ENCODE results near the gene SMIM43.
"Not testable (repeated sequence)": the region's sequence is repeated elsewhere in the genome, so short reads cannot be mapped to it uniquely, and the experiment has no call there.

Gene SMIM43

DNA sequence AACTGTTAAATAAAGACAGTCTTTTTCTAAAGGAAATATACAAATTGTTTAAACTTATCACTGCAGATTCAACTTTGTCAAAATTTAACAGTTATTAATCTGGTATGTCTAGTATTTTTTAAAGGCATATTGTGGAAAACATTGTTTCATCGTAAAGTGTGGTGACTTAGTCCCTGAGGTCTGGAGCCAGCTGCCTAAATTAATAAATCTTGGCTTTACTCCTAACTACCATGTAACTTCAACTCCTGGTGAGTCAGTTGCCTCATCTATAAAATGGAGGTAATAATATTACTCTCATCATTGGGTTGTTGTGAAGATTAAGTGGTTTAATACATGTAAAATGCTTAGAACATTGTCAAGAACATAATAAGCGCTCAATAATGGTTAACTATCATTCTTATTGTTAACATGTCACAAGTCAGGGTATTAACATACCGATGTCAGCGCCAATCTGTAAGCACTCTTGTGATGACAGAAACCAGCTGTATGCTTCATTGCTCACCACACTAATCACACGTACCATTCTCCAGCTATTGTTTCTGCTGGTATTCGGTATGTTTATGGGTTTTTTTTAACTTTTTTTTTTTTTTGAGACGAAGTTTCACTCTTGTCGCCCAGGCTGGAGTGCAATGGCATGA is 14.1 kb upstream of the SMIM43 start:
- no peak for DNase-seq

DNA sequence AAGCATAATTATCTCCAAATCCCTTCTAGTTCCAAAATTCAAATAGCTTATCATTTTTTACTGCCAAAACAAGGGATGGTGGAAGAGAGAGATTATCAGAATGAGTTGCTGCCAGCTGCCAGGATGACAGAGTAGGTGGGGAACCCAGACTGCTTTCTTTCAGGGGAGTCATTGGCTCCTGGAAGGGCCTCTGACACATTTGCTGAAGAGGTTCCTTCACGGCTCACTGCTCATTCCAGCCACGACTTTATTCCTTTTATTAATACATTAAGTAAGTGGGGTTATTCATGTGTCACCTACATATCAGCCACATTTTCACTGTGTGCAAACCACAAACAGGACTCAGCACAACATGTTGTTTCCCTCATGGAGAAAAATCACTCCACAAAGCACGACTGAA is 12.7 kb upstream of the SMIM43 start:
- no peak for DNase-seq

DNA sequence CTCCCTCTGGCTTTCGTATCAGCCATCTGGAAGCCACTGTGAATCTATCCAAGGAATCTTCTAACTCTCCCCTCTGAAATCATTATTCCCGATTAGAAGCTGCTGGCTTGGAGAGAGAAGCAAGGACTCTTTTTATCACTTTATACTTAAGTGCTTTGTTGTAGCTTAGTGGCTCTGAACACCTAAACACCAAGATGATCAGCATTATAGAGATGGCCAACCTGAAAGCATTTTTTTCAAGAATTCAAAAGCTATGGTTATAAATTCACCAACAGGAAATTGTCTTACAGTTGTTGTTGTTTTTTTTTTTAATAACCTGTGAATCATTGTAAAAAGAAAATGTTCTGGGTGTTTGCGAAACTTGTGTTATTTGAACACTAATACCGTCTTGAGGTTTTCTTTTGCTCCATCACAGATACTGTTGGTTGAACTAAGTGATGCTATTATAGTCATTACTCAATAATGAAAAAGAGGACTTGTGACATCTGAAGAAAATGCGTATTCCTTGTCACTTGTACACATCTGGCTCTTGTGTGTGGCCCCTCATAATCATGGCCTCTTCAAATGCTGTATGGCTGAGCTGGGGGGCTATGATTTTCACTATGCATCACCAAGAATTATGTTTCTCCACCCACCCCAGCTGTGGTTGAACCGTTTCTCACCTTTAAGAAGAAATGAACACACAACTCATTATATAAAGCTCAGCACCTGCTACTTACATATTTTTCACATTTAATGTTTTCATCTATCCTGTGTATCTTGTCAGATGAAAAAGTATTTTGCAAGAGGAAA is 11.8 kb upstream of the SMIM43 start:
- DNase-seq, result no peak

DNA sequence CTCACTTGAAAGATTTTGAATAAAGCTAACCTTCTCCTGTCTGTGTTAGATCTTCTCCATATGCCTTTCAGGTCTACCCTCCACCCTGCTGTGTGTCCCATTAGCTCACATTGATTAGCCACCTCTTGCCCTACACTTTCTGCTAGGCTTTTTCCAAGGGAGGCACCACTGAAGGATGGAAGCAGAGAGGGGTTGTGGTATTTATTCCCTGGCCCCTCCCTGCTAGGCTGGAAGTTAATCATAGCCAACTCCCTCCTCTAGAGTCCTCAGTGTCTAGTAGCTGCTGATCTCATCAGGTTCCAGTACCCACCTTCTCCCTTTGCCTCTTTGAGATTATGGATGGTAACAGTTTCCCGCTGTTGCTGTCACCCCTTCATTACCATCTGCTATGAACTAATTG is 8.9 kb upstream of the SMIM43 start:
- no peak for DNase-seq

DNA sequence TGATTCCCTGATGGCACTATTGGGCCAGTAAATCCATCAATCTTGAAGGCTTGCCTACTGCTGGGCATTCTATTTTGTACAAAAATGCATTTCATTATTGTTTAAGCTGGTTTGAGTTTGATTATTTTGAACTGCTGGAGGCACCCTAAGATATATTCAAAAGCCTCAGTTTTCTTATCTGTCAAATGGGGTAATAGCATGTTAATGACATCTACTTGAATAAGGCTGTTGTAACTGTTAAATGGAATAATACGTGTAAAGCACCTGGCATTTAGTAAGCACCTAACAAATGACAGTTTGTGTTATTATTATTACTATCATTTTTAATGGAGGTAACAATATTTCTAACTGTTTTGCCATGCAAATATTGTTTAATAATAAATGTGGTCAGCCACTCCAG is 6.9 kb upstream of the SMIM43 start:
- no peak for DNase-seq

DNA sequence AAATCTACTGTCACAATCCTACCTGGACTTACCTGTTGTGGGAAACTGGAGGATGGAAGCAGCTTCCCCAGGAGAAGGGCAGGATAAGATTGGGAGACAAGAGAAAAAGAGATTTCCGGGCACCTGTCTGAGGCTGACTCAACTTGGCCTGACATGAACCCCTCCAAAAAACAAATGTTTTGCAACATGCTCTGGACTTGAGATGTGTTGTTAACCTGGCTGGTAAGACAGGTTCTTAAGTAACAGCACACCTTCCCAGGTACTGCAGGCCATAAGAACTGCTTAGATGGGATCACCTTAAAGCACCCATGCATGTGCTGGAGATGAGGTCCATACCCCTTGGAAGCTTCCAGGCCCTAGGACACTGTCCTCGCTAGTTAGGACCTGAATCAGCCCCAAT is 4.4 kb upstream of the SMIM43 start:
- DNase-seq, result no peak

DNA sequence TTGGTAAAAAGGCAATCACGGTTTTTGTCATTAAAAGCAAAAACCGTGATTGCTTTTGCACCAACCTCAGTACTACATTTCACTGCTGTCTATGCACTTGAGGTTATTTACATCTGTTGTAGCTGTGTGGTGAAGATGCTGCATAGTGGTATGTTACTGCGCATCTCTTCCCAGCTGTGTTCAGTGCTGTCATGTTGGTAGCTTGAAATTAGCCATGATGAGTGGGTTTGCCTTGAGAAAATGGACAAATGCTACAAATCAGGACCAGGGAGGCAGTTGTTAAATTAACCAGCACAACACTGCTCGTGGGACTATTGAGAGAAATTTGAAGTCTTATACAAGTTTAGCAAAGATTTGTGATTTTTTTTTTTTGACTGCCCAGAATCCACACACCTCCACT is 2.2 kb upstream of the SMIM43 start:
- DNase-seq, result no peak

DNA sequence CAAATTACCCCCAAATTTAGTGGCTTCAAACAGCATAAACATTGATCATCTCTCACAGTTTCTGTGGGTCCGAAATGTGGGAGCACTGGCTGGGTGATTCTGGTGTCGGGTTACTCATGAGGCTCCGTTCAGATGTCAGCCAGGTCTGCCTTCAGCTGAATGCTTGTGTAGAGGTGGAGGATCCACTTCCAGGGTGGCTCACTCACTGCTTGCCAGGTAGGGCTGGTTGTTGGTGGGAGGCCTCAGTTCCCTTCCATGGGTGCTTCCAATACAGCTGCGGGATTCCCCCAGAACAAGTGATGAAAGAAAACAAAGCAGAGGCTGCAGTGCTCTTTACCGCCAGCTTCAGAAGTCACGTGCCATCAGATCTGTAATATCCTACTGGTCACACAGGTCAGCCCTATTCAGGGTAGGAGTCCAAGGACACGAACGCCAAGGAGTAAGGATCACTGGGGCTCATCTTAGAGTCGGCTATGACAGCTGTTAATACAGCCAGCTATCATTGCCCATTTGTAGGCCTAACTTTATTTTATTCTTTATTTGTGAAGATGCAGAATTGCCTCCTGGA is 1.1 kb upstream of the SMIM43 start:
- DNase-seq, result no peak

DNA sequence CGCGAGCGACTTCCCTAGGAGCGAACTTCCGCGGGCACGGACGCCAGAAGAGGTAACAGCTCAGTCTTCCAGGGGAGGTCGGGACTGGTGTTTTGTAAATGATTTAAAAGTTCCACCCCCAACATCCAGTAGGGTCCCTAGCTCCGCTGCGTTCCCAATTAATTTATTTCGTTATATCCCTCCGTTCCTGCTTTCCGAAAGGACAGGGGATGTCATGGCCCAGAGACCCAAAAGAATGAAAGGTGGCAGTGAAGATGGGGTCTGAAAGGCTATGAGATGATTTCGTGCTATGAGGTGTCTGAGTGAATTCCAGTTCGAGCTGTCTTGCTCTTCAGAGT is 373 bp upstream of the SMIM43 start:
- DNase-seq, result no peak

DNA sequence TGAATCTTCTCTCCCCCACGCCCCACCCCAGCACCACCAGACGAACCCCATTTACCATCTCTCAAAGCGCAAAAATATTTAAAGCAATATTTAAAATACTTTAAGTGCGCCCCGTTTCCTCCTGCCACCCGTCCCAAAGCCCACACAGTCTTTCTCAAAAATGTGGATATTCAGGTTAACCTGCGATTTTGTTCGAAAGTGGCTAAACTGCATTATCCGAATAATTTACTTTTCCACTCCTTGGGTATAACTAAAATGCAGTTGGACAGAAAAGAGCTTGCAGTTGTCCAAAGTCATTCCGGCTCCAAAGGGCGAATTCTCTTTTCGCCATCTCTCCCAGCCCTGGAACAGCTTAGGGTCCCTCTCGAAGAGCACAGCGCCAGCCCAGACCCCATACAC is 662 bp downstream of the SMIM43 start:
- DNase-seq, result no peak

DNA sequence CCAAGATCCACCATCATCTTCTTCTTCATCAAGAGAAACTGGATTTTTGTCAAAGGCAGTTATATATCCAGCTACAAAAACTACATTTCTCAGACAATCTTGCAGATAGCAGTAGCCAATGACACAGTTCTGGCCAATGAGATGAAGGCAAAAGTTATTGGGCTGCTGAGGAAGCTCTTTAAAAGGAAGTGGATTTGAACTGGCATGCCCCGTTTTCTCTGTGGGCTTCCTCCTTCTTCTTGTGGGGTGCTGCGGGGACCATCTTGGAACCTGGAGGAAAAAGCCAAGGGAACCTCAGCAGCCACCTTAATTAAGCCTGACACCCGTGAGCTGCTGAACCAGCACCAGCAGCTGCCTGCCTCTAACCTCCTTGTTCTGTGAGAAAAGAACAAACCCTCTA is 4.8 kb downstream of the SMIM43 start:
- DNase-seq, result no peak

DNA sequence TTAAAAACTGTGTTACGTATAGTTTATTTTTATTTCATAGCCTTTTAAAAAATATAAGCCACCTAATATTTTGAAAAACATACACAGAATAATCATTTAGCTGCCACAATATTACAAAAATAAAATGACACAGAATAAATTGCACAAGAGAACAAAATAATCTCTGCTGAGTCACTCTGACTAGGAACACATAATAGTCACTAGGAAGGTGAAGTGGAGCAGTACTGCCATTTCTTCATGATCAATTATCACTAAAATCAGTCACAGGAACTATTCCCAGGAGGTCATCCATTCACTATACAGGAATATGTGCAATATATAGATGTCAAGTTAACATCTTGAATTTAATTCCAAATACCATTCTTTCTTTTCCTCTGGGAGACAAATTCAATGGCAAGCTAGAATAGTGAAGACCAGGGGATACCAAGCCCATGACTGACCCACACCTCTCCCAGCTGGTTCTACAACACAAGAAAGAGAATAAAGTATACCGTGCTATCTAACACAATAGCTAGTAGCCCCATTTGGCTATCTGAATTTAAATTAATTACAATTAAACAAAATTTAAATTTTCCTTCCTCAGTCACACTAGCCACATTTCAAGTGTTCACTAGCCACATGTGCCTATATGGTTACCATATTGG is 5.9 kb downstream of the SMIM43 start:
- DNase-seq, result no peak

DNA sequence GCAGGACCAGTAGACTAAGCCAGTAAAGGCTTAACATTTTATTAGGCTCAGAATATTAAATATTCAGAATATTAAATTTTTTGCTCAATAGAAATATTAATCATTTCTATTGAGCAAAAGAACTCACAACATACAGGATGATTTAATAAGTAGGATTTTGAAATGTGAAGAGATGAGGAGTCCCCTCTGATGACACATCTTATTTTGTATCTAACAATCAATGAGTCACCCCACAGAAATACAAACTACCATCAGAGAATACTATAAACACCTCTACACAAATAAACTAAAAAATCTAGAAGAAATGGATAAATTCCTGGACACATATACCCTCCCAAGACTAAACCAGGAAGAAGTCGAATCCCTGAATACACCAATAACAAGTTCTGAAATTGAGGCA is 12.8 kb downstream of the SMIM43 start:
- DNase-seq, result not testable (repeated sequence)

DNA sequence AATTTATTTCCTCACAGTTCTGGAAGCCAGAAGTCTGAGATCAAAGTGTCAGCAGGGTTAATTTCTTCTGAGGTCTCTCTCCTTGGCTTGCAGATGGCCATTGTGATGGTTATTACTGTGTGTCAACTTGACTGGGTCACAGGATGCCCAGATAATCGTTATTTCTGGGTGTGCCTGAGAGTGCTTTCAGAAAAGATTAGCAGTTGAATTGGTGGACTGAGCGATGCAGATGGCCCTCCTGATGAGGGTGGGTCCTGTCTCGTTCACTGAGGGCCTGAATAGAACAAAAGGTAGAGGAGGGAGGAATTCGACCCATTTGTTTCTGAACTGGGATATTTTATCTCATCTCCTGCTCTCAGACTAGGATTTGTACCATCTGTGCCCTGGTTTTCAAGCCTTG is 15.7 kb downstream of the SMIM43 start:
- no peak for DNase-seq

DNA sequence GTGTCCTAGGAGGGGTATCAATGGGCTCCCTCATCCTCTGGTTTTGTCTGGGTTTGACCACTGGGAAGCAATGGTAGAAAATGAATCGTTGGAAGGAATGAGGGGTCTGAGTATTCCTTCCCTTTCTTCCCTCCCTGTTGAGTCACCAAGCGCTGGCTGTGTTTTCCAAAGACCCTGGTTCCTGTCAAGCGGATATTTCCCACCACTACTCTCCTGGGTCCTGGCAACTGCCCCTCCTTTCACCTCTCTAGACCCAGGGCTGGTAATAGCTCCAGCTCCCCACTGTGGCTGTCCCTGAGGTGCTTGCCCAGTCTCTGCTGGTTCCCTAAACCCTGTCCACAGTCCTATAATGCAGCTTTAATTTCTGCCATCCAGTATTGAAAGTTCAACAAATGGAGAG is 22.2 kb downstream of the SMIM43 start:
- no peak for DNase-seq

DNA sequence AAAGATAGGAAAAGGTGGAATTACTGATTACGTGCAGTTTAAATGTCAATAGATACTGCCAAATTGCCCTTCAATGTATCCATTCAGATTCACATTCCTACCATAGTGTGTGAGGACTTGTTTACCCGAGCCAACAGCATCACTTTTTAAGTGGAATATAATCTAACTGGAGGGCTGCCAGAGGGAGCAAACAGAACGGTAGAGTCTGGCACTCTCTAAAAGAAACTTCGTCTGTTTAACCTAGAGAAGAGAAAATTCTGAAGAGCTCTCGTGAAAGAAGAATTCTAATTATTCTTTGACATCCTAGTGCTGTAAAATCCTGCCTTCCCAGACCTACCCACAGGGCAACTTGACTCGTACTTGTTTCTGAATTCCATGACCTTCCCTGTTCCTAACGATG is 23.2 kb downstream of the SMIM43 start:
- no peak for DNase-seq

DNA sequence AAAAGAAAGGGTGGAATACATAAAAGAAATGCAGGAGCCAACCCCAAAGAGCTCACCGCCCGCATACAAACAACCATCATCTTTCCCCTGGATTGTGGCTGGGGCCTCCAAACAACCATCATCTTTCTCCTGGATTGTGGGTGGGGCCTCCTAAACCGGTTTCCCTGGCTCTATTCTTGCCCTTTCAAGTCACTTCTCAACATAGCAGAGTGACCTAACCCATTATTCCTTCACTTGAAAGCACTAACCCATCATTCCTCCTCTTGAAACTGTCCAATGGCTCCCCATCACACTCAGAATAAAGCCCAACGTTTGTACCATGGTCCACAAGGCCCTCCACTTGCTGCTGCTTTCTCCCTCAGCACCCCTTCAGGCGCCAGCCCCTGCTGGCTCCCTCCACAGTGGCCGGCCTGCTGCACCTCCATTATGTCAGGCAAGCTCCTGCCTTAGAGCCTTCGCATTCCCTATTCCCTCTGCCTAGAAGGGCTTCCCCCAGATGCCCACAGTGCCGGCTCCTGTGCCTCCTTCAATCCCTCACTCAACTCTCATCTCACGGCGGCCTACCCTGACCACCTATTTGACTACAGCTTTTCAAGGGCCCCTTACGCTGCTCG is 24.1 kb downstream of the SMIM43 start:
- no peak for DNase-seq

DNA sequence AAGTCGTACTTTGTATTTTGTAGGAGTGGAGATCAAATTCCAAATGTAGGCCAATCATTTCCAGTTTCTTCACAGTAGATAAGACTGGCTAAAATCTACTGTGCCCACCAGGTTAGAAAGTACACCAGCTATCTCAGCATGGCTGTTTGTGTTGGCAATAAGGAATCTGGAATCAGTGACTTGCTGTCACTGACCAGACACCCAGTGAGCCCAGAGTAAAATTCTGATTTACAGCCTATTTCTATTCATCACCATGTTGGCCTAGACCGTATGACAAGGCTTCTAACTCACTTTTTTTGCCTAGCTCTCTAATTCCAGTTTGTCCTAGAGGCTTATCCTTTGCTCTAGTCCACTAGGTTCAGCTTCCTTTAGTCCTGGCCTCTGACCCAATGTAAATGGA is 25.4 kb downstream of the SMIM43 start:
- no peak for DNase-seq

DNA sequence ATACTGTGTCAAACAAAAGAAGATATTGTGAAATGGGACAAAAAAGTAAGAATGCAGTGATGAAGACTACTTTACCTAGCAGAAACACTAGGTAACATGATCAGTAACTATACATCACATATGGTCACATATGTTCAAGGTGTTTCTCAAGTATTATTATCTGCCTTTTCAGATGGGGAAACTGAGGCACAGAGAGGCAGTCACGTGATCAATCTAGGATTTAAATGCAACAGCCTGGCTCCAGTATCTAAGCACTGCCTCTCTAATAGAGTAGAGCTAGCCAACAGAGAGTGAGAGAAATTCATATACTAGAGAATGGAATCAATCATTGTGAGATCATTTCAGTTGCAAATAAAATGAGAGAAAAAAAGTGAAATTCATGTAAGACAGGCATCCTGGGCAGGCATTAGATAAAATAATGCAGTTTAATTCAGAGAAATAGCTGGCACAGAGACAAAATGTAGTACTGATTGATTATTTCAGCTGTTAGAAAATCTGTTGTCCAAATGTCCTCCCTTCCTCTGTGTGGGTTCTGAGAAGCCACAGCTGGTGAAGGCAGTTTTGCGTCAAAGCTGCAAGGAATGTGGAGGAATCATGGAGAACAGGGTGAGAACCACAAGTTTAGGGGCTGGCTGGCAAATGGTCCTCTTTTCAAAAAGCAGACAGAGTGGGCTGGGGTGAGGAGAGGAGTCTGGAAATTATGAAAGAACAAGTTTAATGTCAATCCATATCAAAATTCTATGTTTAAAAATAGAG is 26.0 kb downstream of the SMIM43 start:
- DNase-seq, result no peak

DNA sequence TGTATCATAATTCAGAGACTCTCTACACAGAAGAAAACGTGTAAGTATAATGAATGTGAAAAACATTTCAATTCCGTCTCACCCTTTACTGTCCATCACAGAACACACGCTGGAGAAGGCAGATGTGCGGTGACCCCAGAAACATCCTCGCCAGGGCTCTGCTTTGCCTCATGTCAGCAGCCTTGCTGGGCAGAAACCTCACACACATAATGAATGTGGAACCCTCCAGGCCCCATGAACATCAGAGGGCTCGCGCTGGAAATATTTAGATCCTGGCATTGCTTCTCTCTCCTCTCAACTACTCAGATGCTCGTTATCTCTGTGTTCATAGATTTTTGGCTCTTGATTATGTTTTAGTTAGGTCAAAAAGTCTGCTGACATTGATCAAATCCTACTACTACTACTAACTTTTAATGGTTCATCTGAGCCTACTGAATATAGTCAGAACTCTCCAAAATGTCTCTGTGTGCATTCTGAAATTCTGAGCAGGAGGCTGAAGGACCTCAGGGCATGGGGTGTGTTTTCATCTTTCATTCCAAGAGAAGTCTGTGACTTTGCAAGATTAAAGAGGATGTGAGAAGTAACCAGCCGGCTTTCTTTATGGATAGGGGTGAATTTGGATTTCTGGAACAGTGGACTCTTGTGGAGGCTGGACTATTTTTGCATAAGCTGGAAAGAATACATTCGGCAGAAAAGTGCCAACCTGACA is 27.0 kb downstream of the SMIM43 start:
- DNase-seq, result no peak

DNA sequence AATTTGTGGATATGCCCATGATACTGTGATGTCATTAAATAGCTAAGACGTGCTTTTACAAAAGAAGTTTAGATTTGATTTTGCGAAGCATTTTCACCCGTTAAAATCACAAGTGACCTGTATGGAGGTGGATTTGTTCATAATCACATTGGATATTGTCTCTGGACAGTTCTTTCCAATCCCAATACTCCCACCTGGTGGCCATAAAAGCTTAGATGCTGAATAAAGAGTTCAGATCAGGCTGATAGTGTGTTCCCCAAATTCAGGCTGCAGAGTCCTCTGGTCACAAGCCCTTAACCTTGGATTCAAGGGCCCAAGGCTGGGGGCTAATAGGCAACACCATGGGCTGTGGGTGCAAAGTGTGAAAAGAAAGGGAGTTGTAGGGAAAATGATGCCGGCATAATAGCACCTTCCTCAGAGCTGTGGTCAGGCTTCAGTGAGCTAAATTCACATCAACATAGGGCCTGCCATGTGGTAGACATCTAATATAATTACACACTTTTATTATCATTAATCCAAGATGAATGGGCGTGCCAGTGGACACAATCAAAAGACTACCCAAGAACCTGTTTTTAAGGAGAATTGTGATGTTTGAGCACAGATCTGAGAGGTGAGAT is 28.1 kb downstream of the SMIM43 start:
- DNase-seq, result no peak

DNA sequence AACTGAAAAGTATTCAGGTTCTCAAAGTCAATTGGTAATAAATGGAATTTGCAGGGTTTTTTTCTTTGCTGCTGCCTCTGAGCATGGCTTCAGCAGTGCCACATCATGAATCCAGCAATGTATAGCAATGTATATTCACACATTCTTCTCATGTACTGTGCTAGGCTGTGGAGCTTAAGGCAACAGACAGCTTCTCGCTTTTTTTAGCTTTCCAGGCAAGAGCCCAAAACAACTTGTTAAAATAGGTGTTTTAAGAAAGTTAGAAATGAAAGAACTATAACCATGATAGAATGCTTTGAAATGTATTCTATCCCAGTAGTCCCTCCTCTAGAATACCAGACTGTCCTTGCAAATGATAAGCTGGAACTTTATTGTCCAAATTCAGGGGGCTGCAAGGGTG is 30.4 kb downstream of the SMIM43 start:
- no peak for DNase-seq

Data from left hindlimb (tissue), 1 donor.